Suprapubic skin (tissue), 4 donors: ENCODE data around the gene PLCXD3. TPM values are rescaled to one million over a fixed set of nuclear protein-coding genes. Genes with fewer than 3 reads are reported as not detected.

Source experiments
- DNase-seq, 2 donors: peaks; one replicate each; pipeline ENCODE4 v3.0.0-alpha.2; 2019; ENCODE audit warnings: low spot score in 2 of 2
- H3K27ac ChIP-seq: fragments of 200-600 bp; sonication (generic); one replicate; pipeline ENCODE4 v1.5.1; 2019
- H3K27me3 ChIP-seq: fragments of 200-600 bp; sonication (generic); one replicate; pipeline ENCODE4 v1.5.1; 2019
- H3K36me3 ChIP-seq: fragments of 200-600 bp; sonication (generic); one replicate; pipeline ENCODE4 v1.5.1; 2019
- H3K4me1 ChIP-seq: fragments of 200-600 bp; sonication (generic); one replicate; pipeline ENCODE4 v1.5.1; 2019
- H3K4me3 ChIP-seq: fragments of 200-600 bp; sonication (generic); one replicate; pipeline ENCODE4 v1.5.1; 2019; ENCODE audit warnings: mild to moderate bottlenecking
- H3K9me3 ChIP-seq: fragments of 200-600 bp; sonication (generic); one replicate; pipeline ENCODE4 v1.5.1; 2019
- EP300 ChIP-seq: sonication (generic); formaldehyde crosslinking; IDR thresholded peaks from one replicate; pipeline ENCODE4 v1.6.1; 2017; ENCODE audit warnings: antibody characterized with exemption
- POLR2A ChIP-seq, 2 donors: fragments of 450-650 bp; IDR thresholded peaks; one replicate each; pipeline ENCODE4 v1.6.1; 2017; ENCODE audit warnings: antibody characterized with exemption in 2 of 2, mild to moderate bottlenecking in 2 of 2, moderate library complexity in 2 of 2
- POLR2AphosphoS5 ChIP-seq, 3 donors: sonication (generic); formaldehyde crosslinking; IDR thresholded peaks; one replicate each; pipeline ENCODE4 v1.6.1; 2017; ENCODE audit warnings: antibody characterized with exemption in 3 of 3
- WGBS: methylation state at CpG from one replicate; pipeline ENCODE4 v1.1.5; 2018; 5-methylcytosine and 5-hydroxymethylcytosine counted together
- total RNA-seq, 4 donors: library from RNA; depleted of rRNA; stranded (reverse); fragments of >200 nt; gene quantifications; one replicate each; pipeline ENCODE4 v1.1.0, GENCODE V29; 2016
- TF ChIP-seq, protein P1 (sequence below), 2 donors: fragments of 200-600 bp in 1 of 2; fragments of 450-650 bp in 1 of 2; sonication (generic) in 1 of 2; IDR thresholded peaks; one replicate each; pipeline ENCODE4 v1.5.1; 2016 to 2019; ENCODE audit warnings: antibody characterized with exemption in 2 of 2, mild to moderate bottlenecking in 1 of 2, moderate library complexity in 1 of 2

The PLCXD3 gene
- total RNA-seq, 4 donors from 2014 or later = 0.15 to 1.6 (median 0.61) TPM

DNA sequence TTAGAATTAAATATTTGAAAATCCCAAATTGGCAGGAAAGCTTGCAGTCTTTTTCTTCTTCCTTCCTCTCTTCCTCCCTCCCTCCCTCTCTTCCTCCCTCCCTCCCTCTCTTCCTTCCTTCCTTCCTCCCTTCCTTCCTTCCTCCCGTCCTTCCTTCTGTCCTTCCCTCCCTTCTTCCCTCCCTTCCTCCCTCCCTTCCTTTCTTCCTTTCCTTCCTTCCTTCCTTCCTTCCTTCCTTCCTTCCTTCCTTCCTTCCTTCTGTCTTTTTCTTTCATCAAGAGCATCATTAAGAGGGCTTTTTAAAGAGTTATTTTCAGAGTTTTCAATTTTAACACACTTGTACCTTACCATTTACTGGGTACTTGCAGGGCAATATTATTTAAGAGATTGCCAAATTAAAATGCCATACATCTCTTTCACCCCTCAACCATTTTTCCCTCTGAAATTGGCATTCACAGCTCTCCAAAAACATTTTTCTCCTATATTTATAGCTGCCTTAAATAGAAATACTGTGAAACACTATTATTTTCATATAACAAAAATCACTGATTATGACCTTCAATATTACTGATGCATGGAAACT, 197.8 kb downstream of the PLCXD3 start:
- no peak for TF ChIP-seq POLR2AphosphoS5 (IDR thresholded peaks at IDR 0.05)
- TF ChIP-seq, protein P1, sequence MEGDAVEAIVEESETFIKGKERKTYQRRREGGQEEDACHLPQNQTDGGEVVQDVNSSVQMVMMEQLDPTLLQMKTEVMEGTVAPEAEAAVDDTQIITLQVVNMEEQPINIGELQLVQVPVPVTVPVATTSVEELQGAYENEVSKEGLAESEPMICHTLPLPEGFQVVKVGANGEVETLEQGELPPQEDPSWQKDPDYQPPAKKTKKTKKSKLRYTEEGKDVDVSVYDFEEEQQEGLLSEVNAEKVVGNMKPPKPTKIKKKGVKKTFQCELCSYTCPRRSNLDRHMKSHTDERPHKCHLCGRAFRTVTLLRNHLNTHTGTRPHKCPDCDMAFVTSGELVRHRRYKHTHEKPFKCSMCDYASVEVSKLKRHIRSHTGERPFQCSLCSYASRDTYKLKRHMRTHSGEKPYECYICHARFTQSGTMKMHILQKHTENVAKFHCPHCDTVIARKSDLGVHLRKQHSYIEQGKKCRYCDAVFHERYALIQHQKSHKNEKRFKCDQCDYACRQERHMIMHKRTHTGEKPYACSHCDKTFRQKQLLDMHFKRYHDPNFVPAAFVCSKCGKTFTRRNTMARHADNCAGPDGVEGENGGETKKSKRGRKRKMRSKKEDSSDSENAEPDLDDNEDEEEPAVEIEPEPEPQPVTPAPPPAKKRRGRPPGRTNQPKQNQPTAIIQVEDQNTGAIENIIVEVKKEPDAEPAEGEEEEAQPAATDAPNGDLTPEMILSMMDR (IDR thresholded peaks at IDR 0.05) = no peak
- H3K4me1 ChIP-seq = no peaks in the 10 kb centered on the region
- no peak for DNase-seq
- peaks cover 2% of the 10 kb centered on the region for H3K9me3 ChIP-seq
- no peak overlapping the region for H3K4me3 ChIP-seq
- no peaks in the 10 kb centered on the region for H3K36me3 ChIP-seq
- 32% methylated on average over 1 of the region's 1 CpG for WGBS
- no peaks in the 10 kb centered on the region for H3K27me3 ChIP-seq
- no peak overlapping the region for H3K27ac ChIP-seq

GRCh38 chr5:41312066-41312465, 198.3 kb downstream of the PLCXD3 start:
- Histone ChIP-seq H3K4me1 (no peaks in the 10 kb centered on the region), H3K36me3 (no peaks in the 10 kb centered on the region), H3K27me3 (no peaks in the 10 kb centered on the region), H3K4me3 (no peak overlapping the region), H3K27ac (no peak overlapping the region), H3K9me3 (no peaks in the 10 kb centered on the region)
- WGBS = 66% methylated on average over 5 of the region's 5 CpGs
- no peak for DNase-seq
- TF ChIP-seq EP300 (no peak), POLR2AphosphoS5 (IDR thresholded peaks at IDR 0.05) (no peak), POLR2A (IDR thresholded peaks at IDR 0.05) (no peak)
- TF ChIP-seq, protein P1 (IDR thresholded peaks at IDR 0.05) = no peak

- WGBS = 73% methylated on average over 2 of the region's 2 CpGs
- H3K27me3 ChIP-seq = no peaks in the 10 kb centered on the region
- H3K9me3 ChIP-seq = no peaks in the 10 kb centered on the region
- H3K36me3 ChIP-seq = no peaks in the 10 kb centered on the region
- no peak overlapping the region for H3K27ac ChIP-seq
- no peak overlapping the region for H3K4me3 ChIP-seq
- TF ChIP-seq EP300 (no peak), POLR2AphosphoS5 (IDR thresholded peaks at IDR 0.05) (no peak), POLR2A (IDR thresholded peaks at IDR 0.05) (no peak)
- TF ChIP-seq, protein P1 (IDR thresholded peaks at IDR 0.05) = no peak
- DNase-seq = no peak
- H3K4me1 ChIP-seq = no peaks in the 10 kb centered on the region
These were observed 201.1 kb downstream of the PLCXD3 start for GRCh38 chr5:41309275-41309674.

DNA sequence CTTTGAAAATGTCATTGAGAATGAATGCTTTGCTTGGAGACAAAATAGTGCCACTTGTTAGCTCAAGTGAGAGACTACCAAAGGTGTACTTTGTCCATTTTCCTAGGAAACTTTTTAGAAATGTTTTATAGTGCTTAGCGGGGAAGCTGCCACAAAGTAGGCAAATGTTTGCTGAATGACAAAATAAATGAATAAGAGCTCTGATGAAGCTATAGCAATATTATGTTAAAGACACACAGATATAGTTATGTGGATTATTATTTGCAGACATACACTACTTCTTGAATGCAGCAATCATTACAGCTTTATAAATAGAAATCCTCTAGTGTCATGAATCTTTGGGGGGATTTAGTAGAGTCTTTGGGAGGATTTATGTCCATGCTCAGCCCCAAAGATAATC, 204.4 kb downstream of the PLCXD3 start:
- Histone ChIP-seq H3K9me3 (no peaks in the 10 kb centered on the region), H3K27me3 (no peaks in the 10 kb centered on the region), H3K27ac (no peak overlapping the region), H3K4me3 (no peak overlapping the region), H3K36me3 (no peaks in the 10 kb centered on the region), H3K4me1 (no peaks in the 10 kb centered on the region)
- 95% methylated on average over 1 of the region's 1 CpG for WGBS
- no peak for DNase-seq
- TF ChIP-seq, protein P1 (IDR thresholded peaks at IDR 0.05) = no peak
- TF ChIP-seq POLR2A (IDR thresholded peaks at IDR 0.05) (no peak), POLR2AphosphoS5 (IDR thresholded peaks at IDR 0.05) (no peak), EP300 (no peak)

DNA sequence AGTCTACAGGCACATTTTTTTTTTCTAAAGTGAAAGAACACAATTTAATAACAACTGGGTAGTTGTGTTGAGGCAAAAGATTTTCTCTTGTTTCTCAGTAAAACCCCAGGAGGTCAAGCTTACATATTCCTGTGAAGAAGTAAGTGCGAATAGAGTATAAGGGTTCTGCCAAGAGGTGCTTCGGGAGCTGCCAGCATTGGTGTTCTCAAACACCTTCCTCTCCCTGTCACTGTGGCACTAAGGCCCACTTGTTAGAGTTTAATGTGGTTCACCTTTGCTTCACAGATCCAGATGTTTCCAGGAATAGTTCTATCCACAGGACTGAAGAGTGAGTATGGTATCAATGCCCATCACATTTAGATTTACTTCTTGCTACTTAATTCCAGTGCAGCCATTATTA, 205.3 kb downstream of the PLCXD3 start:
- Histone ChIP-seq H3K27ac (no peak overlapping the region), H3K4me3 (no peak overlapping the region), H3K27me3 (no peaks in the 10 kb centered on the region), H3K9me3 (no peaks in the 10 kb centered on the region), H3K4me1 (no peaks in the 10 kb centered on the region), H3K36me3 (no peaks in the 10 kb centered on the region)
- DNase-seq = no peak
- TF ChIP-seq, protein P1 (IDR thresholded peaks at IDR 0.05) = no peak
- TF ChIP-seq POLR2A (IDR thresholded peaks at IDR 0.05) (no peak), EP300 (no peak), POLR2AphosphoS5 (IDR thresholded peaks at IDR 0.05) (no peak)
- WGBS = 75% methylated on average over 2 of the region's 2 CpGs
